ENCODE measurements around the gene NAV2.

The NAV2 gene

GRCh38 chr11:20114588-20114987, 402.0 kb downstream of the NAV2 start:
- DNase-seq (ENCODE audit: low read depth), result no peak
- TF ChIP-seq CTCF (IDR thresholded peaks at IDR 0.05; ENCODE audit: low read depth, low read length, missing control alignments), result no peak
- in situ Hi-C loops (cut with HindIII; ENCODE audit: low sequenced_read_pairs), result no loop called here
- H3K4me3 ChIP-seq (ENCODE audit: low read depth, low read length), result no peak overlapping the region

GRCh38 chr11:20116825-20117224, 404.2 kb downstream of the NAV2 start:
- in situ Hi-C loops (cut with HindIII; ENCODE audit: low sequenced_read_pairs), result no loop called here
- DNase-seq (ENCODE audit: low read depth), result no peak
- no peak for TF ChIP-seq CTCF (IDR thresholded peaks at IDR 0.05; ENCODE audit: low read depth, low read length, missing control alignments)
- H3K4me3 ChIP-seq (ENCODE audit: low read depth, low read length), result no peak overlapping the region

GRCh38 chr11:20117291-20117690, 404.7 kb downstream of the NAV2 start:
- DNase-seq (ENCODE audit: low read depth), result no peak
- no peak for TF ChIP-seq CTCF (IDR thresholded peaks at IDR 0.05; ENCODE audit: low read depth, low read length, missing control alignments)
- in situ Hi-C loops (cut with HindIII; ENCODE audit: low sequenced_read_pairs), result no loop called here
- H3K4me3 ChIP-seq (ENCODE audit: low read depth, low read length), result no peak overlapping the region

- DNase-seq (ENCODE audit: low read depth), result no peak
- in situ Hi-C loops (cut with HindIII; ENCODE audit: low sequenced_read_pairs), result no loop called here
- no peak overlapping the region for H3K4me3 ChIP-seq (ENCODE audit: low read depth, low read length)
- no peak for TF ChIP-seq CTCF (IDR thresholded peaks at IDR 0.05; ENCODE audit: low read depth, low read length, missing control alignments)
Observed at GRCh38 chr11:20118209-20118608, 405.6 kb downstream of the NAV2 start.

GRCh38 chr11:20119315-20119714, 406.7 kb downstream of the NAV2 start:
- in situ Hi-C loops (cut with HindIII; ENCODE audit: low sequenced_read_pairs), result no loop called here
- TF ChIP-seq CTCF (IDR thresholded peaks at IDR 0.05; ENCODE audit: low read depth, low read length, missing control alignments), result no peak
- no peak for DNase-seq (ENCODE audit: low read depth)
- no peak overlapping the region for H3K4me3 ChIP-seq (ENCODE audit: low read depth, low read length)

GRCh38 chr11:20120134-20120925, 407.7 kb downstream of the NAV2 start:
- in situ Hi-C loops (cut with HindIII; ENCODE audit: low sequenced_read_pairs), result no loop called here

More at GRCh38 chr11:20120134-20120925, 407.7 kb downstream of the NAV2 start:
- DNase-seq (ENCODE audit: low read depth), result no peak
- TF ChIP-seq CTCF (IDR thresholded peaks at IDR 0.05; ENCODE audit: low read depth, low read length, missing control alignments), result no peak
- H3K4me3 ChIP-seq (ENCODE audit: low read depth, low read length), result no peak overlapping the region

Data from astrocyte of the cerebellum (primary cell).